GM12801 (cell line): Measurements from ENCODE around the gene FAM181A.
A peak's percentile ranks its signal among the peaks of the same experiment; 100 is the strongest.

Source experiments
- TF ChIP-seq, protein P1 (sequence below): IDR thresholded peaks from one replicate; pipeline ENCODE4 v1.5.1; 2011; ENCODE audit warnings: control low read depth; ENCODE audit not compliant: insufficient read length; ENCODE audit errors: extremely low read depth

FAM181A gene

DNA sequence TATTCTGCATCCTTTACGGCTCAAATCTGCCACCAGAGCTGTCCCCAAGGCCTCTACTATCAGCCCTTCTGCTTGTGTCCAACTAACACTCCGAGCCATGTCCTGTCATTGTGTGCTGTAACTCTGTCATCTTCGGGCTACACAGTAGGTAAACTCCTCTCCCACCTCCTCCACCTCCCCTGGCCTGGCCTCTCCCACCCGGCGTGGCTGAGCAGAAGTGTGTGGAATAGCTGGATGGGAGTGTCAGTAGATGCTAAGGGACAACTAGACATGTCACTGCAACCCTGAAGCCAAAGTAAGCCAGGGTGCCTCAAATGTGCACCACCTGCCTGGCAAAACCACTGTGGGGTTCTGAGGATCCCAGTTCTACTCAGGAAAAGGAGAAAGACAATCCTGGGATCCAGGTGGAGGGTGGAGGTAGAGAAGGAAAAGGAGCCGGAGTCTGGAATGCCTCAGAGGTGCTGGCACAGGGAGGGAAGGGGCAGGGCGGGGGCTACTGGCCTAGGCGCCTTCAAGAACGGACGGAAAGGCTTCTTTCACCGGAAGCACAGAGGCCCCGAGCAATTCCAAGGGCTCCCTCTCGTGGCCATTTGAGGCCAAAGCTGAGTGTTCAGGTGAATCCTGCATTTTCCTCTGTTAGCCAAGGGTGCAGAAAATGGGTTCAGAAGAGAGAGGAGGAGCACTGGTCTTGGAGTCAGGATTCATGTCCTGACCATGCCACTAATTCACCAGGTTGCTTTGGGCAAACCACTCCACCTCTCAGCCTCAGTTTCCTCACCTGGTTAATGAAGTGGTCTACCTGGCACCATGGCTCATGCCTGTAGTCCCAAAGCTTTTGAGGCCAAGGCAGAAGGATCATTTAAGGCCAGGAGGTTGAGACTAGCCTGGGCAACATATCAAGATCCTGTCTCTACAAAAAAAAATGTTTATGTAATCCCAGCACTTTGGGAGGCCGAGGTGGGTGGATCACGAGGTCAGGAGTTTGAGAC is 20.5 kb upstream of the FAM181A start:
- TF ChIP-seq, protein P1, sequence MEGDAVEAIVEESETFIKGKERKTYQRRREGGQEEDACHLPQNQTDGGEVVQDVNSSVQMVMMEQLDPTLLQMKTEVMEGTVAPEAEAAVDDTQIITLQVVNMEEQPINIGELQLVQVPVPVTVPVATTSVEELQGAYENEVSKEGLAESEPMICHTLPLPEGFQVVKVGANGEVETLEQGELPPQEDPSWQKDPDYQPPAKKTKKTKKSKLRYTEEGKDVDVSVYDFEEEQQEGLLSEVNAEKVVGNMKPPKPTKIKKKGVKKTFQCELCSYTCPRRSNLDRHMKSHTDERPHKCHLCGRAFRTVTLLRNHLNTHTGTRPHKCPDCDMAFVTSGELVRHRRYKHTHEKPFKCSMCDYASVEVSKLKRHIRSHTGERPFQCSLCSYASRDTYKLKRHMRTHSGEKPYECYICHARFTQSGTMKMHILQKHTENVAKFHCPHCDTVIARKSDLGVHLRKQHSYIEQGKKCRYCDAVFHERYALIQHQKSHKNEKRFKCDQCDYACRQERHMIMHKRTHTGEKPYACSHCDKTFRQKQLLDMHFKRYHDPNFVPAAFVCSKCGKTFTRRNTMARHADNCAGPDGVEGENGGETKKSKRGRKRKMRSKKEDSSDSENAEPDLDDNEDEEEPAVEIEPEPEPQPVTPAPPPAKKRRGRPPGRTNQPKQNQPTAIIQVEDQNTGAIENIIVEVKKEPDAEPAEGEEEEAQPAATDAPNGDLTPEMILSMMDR: peak; percentile 72

DNA sequence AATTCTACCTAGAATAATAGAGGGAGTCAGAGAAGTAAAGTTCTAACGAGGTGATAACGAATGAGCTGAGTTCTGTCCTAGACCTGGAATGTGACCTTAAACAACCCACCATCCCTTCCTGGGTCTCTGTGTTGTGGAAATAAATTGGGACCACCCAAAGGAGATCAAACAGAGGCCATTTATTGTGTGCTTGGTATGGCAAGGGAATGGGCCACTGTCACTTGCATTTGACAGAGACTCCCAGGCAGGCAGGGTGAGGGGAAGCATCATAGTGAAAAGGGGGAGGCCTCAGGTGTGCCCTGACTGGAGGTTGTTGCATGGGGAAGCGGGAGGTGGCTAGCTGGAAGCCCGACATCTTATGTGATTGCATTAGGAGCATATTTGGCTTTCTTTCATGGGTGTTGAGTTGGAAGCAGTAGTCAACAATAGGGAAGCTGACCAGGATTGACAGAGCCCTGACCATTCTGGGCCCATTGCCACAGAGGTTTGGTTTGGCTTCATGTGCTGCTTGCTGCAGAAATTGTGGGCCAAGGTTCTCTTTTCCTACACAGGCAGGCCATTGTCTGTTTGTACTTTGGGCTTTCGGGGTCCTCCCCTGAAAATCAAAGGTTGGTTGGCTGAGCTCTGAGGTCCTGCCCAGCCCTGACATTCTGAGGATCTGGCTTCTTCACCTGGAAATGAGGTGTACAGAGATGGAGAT is 17.6 kb upstream of the FAM181A start:
- TF ChIP-seq, protein P1: no peak

DNA sequence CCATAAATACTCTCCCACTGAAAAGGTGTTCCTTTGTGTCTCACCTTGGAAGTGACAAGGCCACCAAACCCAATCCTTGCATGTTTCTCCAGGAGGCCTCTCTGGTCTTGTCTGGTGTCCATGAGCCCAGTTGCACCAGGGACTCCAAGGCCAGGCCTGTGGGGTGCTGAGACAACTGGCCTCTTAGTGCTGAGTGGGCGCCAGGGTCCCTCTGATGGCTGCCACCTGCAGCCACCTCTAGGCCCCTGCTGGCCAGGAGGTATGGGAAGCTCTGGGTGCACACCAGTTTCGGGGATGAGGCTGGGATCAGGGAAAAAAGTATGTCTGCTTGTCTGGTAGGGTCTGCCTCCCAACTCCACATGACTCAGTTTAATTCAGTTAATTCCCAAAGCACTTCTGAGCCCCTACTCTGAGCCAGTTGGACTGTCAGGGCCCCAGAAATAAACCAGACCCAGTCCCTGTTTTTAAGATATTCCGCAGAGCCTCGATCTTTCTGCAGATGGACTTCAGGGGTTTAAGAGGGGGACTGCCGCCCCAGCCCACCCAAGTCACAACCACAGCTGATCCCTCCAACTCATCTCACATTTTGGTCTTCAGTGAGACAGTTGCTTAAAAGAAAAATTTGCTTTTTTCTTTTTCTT is 15.0 kb upstream of the FAM181A start:
- TF ChIP-seq, protein P1: no peak

DNA sequence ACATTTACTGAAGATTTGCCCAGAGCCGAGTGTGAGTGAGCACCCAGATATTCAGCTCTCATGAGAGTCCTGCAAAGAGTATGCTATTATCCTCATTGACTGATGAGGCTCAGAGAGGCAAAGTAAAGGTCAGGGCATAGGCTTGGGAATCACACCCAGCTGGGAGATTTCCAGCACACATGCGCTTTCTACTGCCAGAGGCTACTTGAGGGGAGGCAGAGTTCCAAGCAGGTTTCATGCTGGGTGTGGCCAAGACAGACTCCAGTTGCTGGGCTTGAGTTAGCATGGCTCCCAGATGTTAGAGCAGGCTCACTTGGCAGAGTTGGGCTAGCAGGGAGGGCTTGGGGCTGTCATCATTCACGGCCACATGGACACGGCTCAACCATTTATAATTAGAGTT is 14.4 kb upstream of the FAM181A start:
- TF ChIP-seq, protein P1: no peak

DNA sequence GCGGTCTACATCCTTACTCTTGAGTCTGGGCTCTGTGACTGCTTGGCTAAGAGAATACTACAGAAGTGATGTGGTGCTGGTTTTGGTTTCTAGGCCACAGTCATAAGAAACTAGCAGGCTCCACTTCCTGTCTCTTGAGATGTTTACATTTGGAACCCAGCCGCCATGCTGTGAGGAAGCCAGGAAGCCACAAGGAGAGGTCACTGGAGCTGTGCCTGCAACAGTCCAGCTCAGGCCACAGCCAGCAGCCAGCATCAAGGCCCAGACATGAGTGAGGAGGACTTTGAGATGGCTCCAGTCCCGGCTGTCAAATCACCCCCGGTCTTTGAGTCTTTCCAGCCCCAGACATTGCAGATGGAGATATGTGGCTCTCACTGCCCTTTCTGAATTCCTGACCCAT is 12.9 kb upstream of the FAM181A start:
- TF ChIP-seq, protein P1: no peak

DNA sequence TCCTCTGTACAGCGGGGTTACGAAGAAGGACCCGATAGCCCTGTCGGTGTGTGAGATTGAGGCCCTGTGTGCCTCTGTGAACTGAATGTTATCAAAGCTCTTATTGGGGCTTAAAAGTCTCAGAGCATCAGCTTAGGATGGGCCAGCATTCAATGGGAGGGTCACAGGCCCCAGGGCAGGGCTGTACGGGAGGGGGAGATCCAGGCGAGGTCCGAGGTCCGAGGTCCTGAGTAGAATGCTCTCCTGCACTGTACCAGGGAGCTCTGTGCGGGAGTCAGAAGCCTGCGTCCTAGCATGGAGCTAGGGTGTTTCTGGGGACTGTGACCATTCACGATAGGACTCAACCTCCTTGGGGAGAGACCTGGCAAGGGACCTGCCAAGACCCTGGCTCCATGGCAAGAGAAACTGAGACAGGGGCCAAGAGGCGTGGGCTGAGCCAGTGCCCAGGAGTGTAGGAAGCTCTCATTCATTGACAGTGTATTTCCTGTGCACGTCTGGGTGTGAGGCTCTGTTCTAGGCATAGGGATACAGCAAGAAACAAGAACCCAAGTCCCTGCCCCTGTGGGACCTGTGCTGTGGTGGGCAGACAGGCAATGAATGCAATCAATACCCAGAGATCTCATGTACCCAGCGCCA is 12.0 kb upstream of the FAM181A start:
- TF ChIP-seq, protein P1: no peak
